Activated CD8-positive, alpha-beta memory T cell treated with anti-CD3 and anti-CD28 coated beads for 24 hours (primary cell): ENCODE results near the gene MED12L.
A peak's percentile ranks its signal among the peaks of the same experiment; 100 is the strongest.

ENCODE experiments used
- DNase-seq: peaks from one replicate; pipeline ENCODE4 v3.0.0-alpha.2; 2020

Gene MED12L

DNA sequence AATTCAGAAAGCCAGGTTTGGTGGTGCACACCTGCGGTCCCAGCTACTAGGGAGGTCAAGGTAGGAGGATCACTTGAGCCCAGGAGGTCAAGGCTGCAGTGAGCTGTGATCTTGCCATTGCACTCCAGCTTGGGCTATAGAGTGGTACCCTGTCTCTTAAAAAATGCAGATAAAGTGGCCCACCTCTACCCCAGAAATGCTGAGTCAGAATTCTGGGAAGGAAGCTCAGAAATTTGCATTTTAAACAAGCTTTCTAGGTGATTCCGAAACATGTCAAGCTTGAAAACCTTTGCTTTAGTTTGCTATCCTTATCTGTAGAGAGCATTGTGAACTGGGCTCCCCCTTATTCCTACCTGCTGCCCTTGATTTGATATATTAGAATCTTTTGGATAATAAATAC lies 7.7 kb downstream of the MED12L start:
- DNase-seq, result no peak

DNA sequence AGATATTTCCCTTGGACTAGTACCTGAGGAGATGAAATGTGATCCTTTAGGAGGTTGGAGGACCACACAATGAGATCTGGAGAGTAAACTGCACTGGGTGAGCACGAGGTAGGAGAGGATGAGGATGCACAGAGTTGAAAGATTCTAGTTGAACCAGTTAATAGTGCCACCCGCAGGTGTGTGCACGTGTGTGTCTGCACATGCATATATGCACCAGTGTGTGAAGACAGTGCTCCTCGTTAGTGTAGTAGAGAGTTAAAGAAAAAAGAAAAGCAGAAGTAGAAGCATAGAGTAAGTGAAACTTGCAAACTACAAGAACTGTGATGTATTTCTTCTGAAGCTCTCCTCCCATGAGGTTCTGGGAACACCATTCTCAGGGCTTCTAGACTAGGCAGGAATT lies 8.4 kb downstream of the MED12L start:
- no peak for DNase-seq

DNA sequence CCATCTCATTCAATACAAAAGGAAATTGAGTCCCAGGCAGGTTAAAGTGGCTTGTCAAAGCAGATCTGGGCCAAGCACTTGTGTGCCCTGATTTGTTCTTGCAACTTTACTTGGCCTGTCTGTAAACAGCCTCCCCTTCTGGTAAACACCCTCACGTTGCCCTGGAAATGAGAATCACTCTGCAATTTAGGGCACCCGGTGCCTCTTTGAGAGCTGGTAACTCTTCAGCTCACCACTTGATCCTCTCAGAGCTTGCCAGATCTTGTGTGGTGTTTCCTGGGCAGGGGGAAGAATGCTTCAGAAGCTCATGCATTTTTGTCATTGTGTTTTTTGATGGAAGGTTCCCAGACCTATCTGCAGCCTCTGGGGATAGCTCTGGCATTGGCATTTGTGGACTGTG lies 11.3 kb downstream of the MED12L start:
- DNase-seq, result no peak

- DNase-seq, result no peak
Measured at GRCh38 chr3:151100076-151100475, 14.6 kb downstream of the MED12L start.

GRCh38 chr3:151101270-151101969 lies 16.0 kb downstream of the MED12L start:
- no peak for DNase-seq

DNA sequence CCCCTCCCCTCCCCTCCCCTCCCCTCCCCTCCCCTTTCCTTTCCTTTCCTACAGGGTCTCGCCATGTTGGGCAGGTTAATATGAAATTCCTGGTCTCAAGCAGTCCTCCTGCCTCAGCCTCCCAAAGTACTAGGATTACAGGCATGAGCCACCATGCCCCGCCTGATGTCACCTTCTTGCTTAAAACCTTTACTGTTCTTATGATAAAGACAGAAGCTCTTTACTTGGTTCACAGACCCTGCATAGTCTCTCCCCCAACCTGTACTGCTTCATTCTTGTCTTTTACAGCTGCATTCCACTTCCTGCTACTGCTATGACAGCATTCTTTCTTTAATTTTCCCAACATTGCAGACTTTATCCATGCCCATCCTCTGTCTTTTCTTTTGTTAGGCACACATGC lies 20.8 kb downstream of the MED12L start:
- DNase-seq, result no peak

GRCh38 chr3:151107177-151107576 lies 21.7 kb downstream of the MED12L start:
- no peak for DNase-seq

- DNase-seq, result no peak
Measured at GRCh38 chr3:151107701-151108100, 22.2 kb downstream of the MED12L start.

DNA sequence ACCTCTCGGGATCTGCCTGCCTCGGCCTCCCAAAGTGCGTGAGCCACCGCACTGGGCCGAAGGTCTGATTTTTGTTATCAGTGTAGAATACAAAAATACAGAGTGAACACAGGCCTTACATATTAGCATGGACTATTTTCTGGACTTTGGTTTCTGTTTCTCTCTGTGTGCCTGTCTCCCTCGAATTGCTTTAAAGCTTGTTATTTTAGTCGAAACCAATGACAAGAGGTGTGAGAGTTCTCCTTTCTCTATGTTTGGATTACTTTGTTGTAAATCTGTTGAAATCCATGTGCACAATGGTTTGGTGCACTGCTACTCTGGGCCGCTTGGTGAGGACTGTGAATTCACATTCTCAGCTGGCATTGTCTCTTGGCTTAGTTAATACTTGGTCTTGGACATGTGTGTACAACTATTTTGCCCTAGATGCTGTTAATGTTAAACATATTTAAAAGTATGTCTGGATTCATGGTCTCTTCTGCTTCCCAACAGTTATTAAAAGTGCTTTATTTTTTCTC lies 23.9 kb downstream of the MED12L start:
- DNase-seq, result no peak

- DNase-seq, result no peak
Measured at GRCh38 chr3:151112731-151113130, 27.3 kb downstream of the MED12L start.

DNA sequence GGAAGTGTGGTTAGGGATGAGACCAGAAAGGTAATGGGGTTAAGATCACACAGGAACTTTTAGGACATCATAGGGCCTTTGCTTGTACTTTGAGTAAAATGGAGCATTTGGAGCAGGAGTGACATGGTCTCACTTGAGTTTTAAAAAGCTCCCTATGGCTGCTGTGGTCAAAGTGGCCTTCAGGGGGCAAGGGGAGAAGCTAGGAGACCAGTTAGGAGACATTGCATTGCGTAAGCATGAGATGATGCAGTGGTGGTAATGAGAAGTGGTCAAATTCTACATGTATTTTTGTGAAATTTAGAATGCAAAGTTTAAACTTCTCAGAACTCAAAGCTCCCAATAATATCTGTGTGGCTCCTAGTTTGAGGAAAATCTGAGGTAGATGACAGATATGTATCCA lies 27.9 kb downstream of the MED12L start:
- no peak for DNase-seq

DNA sequence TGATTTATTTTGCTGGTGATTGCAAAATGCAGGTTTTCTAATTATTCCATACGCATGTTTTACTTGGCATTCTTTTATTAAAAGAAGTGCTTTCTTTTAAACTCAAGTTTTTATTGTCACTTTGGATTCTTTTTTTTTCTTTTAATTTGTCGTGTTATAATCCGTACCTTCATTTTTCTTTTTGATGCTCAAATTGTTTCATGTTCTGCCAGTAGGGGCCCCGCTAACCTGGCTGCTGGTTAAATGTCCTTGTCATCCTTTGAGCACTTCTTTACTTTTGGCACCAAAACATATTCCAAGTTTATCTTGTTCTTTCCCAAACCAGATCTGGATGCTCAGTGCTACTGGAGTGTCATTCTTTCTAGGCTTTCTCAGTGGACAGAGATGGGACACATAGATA lies 31.6 kb downstream of the MED12L start:
- no peak for DNase-seq

DNA sequence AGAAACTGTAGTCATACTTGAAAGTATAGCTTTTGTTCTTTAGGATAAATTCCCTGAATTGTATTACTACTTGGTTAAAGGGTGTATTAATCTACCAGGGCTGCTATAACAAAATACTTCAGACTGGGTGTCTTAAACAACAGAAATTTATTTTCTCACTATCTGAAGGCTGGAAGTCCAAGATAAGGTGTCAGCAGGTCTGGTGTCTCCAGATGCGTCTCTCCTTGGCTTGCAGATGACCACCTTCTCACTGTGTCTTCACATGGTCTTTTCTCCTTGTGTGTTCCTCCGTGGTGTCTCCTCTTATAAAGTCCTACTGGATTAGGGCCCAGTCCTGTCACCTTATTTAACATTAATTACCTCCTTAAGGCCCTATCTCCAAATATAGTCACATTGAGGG lies 33.7 kb downstream of the MED12L start:
- DNase-seq, result no peak

DNA sequence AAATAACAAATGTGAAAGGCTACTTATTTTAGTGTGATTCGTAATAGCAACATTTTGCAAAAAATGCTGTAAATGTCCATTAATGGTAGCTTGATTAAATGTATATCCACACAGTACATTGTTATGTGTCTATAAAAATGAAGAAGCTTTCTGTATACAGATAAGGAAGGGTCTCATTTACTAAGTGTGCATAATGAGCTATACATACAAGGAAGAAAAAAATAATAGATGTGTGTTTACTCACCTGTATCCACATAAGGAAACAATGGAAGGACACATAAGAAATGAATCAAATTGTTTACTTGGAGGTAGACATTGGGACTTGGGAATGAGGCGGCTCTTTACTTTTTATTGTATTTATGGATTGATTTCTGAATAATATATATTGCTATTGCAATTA lies 34.9 kb downstream of the MED12L start:
- DNase-seq, result no peak

DNA sequence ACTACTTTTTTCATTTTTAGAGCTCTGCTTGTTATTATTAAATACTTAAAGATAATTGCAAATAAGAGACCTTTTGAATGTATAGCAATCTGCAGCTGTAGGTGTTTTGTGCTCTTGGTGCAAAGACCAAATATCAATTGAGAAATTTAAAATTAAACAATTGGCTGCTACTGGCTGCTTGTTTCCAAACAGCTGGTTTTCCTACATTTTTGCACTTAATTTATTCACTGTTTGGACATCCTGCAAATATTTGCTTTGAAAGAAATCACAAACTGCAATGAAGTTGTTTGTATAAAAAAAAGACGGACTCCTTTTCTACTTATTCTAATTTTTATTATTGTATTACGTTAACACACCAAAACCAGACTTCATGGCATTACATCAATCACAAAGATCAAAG lies 35.6 kb downstream of the MED12L start:
- DNase-seq, result no peak

- DNase-seq, result no peak
Measured at GRCh38 chr3:151123827-151124226, 38.4 kb downstream of the MED12L start.

DNA sequence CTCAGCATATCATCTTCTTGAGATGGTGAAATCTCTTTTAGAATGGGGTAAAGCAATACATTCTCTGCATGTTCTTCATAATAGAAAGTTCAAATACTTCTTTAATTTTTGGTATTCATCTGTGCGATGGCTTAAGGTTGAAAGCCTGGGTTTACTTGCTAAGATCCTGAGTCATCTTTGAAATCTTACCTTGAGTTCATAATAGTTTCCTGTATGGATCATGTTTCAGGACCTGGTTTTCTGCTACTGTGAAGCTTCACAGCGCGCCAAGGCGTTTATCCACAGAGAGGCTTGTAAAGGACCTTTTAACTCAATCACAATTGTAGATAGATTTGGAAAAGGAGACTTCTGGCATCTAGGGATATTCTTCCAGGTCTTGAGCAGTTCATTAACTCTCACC lies 39.0 kb downstream of the MED12L start:
- DNase-seq, result no peak

GRCh38 chr3:151130428-151130827 lies 45.0 kb downstream of the MED12L start:
- no peak for DNase-seq

GRCh38 chr3:151133175-151133574 lies 47.7 kb downstream of the MED12L start:
- no peak for DNase-seq

DNA sequence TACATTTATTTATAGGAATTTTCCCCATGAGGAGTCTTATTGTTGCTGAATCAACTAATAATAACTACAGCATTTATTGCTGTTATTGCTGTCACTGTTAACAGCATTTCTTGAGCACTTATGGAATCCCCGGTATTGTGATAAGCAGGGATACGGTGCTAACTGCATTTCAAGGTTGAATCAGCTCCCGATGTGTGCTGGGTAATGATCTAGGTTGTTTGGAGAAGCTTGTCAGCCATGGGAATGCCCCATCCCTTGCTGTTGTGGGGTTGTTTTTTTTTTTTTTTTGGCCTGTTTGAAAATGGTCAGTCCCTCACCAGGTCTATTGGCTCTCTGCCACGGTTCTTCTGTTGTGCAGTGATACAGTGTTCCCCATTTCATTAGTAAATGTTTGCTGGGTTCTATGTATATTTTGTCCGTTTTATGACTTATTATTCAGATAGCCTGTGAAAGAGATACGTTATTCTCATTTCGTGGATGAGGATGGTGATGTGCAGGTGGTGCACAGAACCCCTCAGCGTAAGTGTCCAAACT lies 48.5 kb downstream of the MED12L start:
- no peak for DNase-seq

DNA sequence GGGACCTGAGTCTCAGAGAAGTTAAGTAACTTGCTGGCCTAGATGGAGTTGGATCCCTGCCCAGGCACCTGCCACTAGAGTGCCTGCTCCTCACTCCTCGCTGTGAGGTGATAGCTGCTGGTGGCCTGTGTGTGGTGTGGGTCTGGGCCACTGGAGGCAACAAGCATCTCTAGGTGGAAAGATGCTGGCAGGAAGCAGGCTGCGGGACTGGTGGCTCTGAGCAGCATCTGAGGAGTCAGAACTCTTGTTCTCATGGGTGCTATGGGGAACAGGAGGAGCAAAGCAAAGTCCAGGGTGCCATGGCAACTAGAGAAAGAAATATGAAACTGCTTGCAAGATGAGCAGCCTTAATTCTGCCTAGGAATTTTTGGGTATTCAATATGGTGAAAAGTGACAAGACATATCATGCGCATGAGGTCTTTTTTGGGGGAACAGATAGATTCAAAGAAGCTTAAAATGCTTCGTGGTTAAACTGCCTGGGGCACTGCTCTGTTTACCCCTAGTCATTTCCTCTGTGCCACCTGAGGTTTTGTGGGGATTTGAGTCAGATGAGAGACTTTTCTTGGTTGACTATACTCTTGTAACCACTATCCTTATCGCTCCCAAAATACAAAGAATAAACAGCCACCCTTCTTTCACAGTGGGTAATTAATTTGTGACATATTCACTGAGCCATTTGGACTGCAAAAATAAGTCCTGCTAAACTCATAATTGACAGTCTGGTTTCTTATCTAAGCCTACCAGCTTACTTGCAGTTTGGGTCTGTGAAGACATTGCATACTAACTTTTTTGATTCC lies 50.3 kb downstream of the MED12L start:
- DNase-seq, result peak; percentile 61

DNA sequence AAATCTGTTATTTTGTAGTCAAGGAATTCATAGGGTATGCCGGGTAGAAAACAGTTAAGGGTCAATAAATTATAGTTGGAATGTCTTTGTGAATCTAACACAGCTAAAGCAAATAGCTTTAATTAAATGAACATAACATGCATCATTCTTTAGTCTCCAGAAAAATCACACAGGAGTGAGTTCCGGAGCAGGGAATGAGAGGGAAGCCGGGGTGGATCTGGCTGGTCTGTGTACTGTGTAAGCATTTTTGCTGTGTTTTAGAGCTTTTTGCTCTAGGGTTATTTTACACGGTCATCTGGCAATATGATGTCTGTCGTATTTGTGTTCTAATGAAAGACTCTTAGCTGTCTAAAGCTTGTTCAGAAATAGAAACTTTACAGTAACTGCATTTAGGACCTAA lies 57.5 kb downstream of the MED12L start:
- no peak for DNase-seq

GRCh38 chr3:151144016-151144415 lies 58.6 kb downstream of the MED12L start:
- DNase-seq, result no peak

- DNase-seq, result no peak
Measured at GRCh38 chr3:151144760-151145159, 59.3 kb downstream of the MED12L start.
